Naive thymus-derived CD4-positive, alpha-beta T cell (primary cell): ENCODE results near the gene SIRPA. TPM values are rescaled to one million over a fixed set of nuclear protein-coding genes. Genes with fewer than 3 reads are reported as not detected.

Experiments
- ATAC-seq: fragments of 150-1000 bp; cut with Tn5 transposase; 2 replicates; pipeline ENCODE4 v1.10.0; 2021; ENCODE audit warnings: mild to moderate bottlenecking, moderate library complexity
- CTCF ChIA-PET: fragments of 350-600 bp; sonication (Branson Sonifier 250); formaldehyde crosslinking; loops from one replicate; lab custom pipeline; 2021; ENCODE audit warnings: antibody characterized with exemption; lab: Charles Lee
- POLR2A ChIA-PET: fragments of 350-600 bp; sonication (Branson Sonifier 250); formaldehyde crosslinking; loops from one replicate; lab custom pipeline; 2021; ENCODE audit warnings: antibody characterized with exemption, inconsistent platforms; lab: Charles Lee
- DNase-seq, 9 donors: peaks; one replicate each; pipeline versions ENCODE4 v3.0.0 to v3.0.0-alpha.2; 2020 to 2022; ENCODE audit warnings: mixed read lengths in 1 of 9
- H3K27ac ChIP-seq: one replicate; pipeline ENCODE4 v1.7.0; 2013; ENCODE audit warnings: mild to moderate bottlenecking, low read depth, low read length, moderate library complexity
- H3K27me3 ChIP-seq, 2 donors: one replicate each; pipeline ENCODE4 v1.7.0; 2013; ENCODE audit warnings: low read length in 2 of 2, mild to moderate bottlenecking in 2 of 2, moderate library complexity in 2 of 2; ENCODE audit not compliant: control insufficient read depth in 2 of 2, insufficient read depth in 2 of 2
- H3K36me3 ChIP-seq, 3 experiments: 1 replicate in 2 of 3; 2 replicates in 1 of 3; pipeline ENCODE4 v1.7.0; 2013; ENCODE audit warnings: low read length in 3 of 3, mild to moderate bottlenecking in 3 of 3, moderate library complexity in 1 of 3; ENCODE audit not compliant: insufficient read depth in 3 of 3, control insufficient read depth in 2 of 3
- H3K4me1 ChIP-seq, 2 donors: one replicate each; pipeline ENCODE4 v1.7.0; 2013; ENCODE audit warnings: low read length in 2 of 2, mild to moderate bottlenecking in 2 of 2, moderate library complexity in 1 of 2; ENCODE audit not compliant: control insufficient read depth in 2 of 2, insufficient read depth in 2 of 2
- H3K4me3 ChIP-seq: 2 replicates; pipeline ENCODE4 v1.7.0; 2013; ENCODE audit warnings: mild to moderate bottlenecking, low read length
- H3K9me3 ChIP-seq, 3 experiments: 1 replicate in 2 of 3; 2 replicates in 1 of 3; pipeline ENCODE4 v1.7.0; 2013; ENCODE audit warnings: low read length in 3 of 3; ENCODE audit not compliant: control insufficient read depth in 2 of 3
- H3K27ac Mint-ChIP-seq, 9 donors: one replicate each; pipeline ENCODE4 v1.8.0; 2020 to 2022; ENCODE audit warnings: mixed read lengths in 9 of 9, mild to moderate bottlenecking in 8 of 9, moderate library complexity in 5 of 9, inconsistent platforms in 2 of 9
- H3K27me3 Mint-ChIP-seq, 5 donors: one replicate each; pipeline ENCODE4 v1.8.0; 2021 to 2022; ENCODE audit warnings: mixed read lengths in 5 of 5, mild to moderate bottlenecking in 1 of 5
- H3K36me3 Mint-ChIP-seq, 5 donors: one replicate each; pipeline ENCODE4 v1.8.0; 2020 to 2022; ENCODE audit warnings: mixed read lengths in 5 of 5, mild to moderate bottlenecking in 3 of 5, inconsistent platforms in 1 of 5
- H3K4me1 Mint-ChIP-seq, 7 donors: one replicate each; pipeline ENCODE4 v1.8.0; 2020 to 2022; ENCODE audit warnings: mixed read lengths in 7 of 7, mild to moderate bottlenecking in 3 of 7, inconsistent platforms in 1 of 7
- H3K4me3 Mint-ChIP-seq, 10 donors: one replicate each; pipeline ENCODE4 v1.8.0; 2020 to 2022; ENCODE audit warnings: mild to moderate bottlenecking in 10 of 10, mixed read lengths in 10 of 10, moderate library complexity in 6 of 10, inconsistent platforms in 2 of 10
- H3K9me3 Mint-ChIP-seq, 11 donors: one replicate each; pipeline ENCODE4 v1.8.0; 2020 to 2022; ENCODE audit warnings: mixed read lengths in 11 of 11, mild to moderate bottlenecking in 4 of 11, inconsistent platforms in 1 of 11, moderate library complexity in 1 of 11
- intact Hi-C, 2 donors: fragments of 100-400 bp; cut with micrococcal nuclease; formaldehyde crosslinking; loops; one replicate each; pipeline ENCODE4 v1.15.1; 2023
- polyA plus RNA-seq, 2 donors: library from polyadenylated mRNA; unstranded; fragments of 300-500 nt; fragmentation: Illumina TruSeq; gene quantifications; one replicate each; pipeline ENCODE4 v1.2.3, GENCODE V29; 2021
- total RNA-seq, 6 experiments: library from RNA in 5 of 6; stranded (reverse) in 5 of 6; gene quantifications; 1 replicate in 5 of 6; 2 replicates in 1 of 6; pipeline ENCODE4 v1.2.3 and lab custom pipeline; 2021 to 2026

SIRPA gene
- total and polyA plus RNA-seq, 7 experiments from 2014 or later, result 1.7 to 42.9 (median 3.6) TPM; not detected in 3

- CTCF ChIA-PET, result interaction anchor here (0.6 kb wide), 1 partner anchor 277 kb away, joined by 3 read pairs; no protein-coding TSS in a partner anchor
- H3K27me3 Mint-ChIP-seq, result peaks cover 53 to 73% (median 63%) of the 10 kb centered on the region in 5 donors
- POLR2A ChIA-PET, result no interaction called here
- Histone ChIP-seq H3K27me3 (peaks cover 0 to 4% of the 10 kb centered on the region in 2 donors), H3K9me3 (no peaks in the 10 kb centered on the region), H3K36me3 (no peaks in the 10 kb centered on the region), H3K27ac (no peak overlapping the region), H3K4me3 (no peak overlapping the region), H3K4me1 (no peaks in the 10 kb centered on the region)
- peak overlapping the region in 1 of 9 donors; percentile 9 for H3K27ac Mint-ChIP-seq
- H3K9me3 Mint-ChIP-seq, result no peaks in the 10 kb centered on the region
- intact Hi-C loops, result no loop called here
- no peak for ATAC-seq
- no peak for DNase-seq
- peaks cover 0 to 14% (median 0%) of the 10 kb centered on the region in 7 donors for H3K4me1 Mint-ChIP-seq
- H3K4me3 Mint-ChIP-seq, result peak overlapping the region in 9 of 10 donors; percentile 22 to 87 (median 60)
- no peaks in the 10 kb centered on the region for H3K36me3 Mint-ChIP-seq
Observed at GRCh38 chr20:1895674-1896483, 672 bp downstream of the SIRPA start.

- ChIA-PET CTCF (interaction anchor here (0.6 kb wide), 1 partner anchor 276 kb away, joined by 3 read pairs; no protein-coding TSS in a partner anchor), POLR2A (no interaction called here)
- Histone ChIP-seq H3K9me3 (no peaks in the 10 kb centered on the region), H3K27me3 (peaks cover 0 to 4% of the 10 kb centered on the region in 2 donors), H3K27ac (no peak overlapping the region), H3K4me1 (no peaks in the 10 kb centered on the region), H3K4me3 (no peak overlapping the region), H3K36me3 (no peaks in the 10 kb centered on the region)
- DNase-seq (no peak), ATAC-seq (no peak)
- intact Hi-C loops, result no loop called here
- Mint-ChIP-seq H3K36me3 (no peaks in the 10 kb centered on the region), H3K9me3 (no peaks in the 10 kb centered on the region), H3K27ac (no peak overlapping the region), H3K27me3 (peaks cover 45 to 67% (median 61%) of the 10 kb centered on the region in 5 donors), H3K4me3 (peak overlapping the region in 7 of 10 donors; percentile 22 to 87 (median 57)), H3K4me1 (peaks cover 0 to 14% (median 0%) of the 10 kb centered on the region in 7 donors)
Observed at GRCh38 chr20:1896484-1897258, 1.5 kb downstream of the SIRPA start.

- Mint-ChIP-seq H3K36me3 (no peaks in the 10 kb centered on the region), H3K4me3 (no peak overlapping the region), H3K4me1 (peaks cover 0 to 14% (median 0%) of the 10 kb centered on the region in 7 donors), H3K27ac (no peak overlapping the region), H3K27me3 (peaks cover 38 to 64% (median 58%) of the 10 kb centered on the region in 5 donors), H3K9me3 (no peaks in the 10 kb centered on the region)
- Histone ChIP-seq H3K9me3 (no peaks in the 10 kb centered on the region), H3K4me3 (no peak overlapping the region), H3K4me1 (no peaks in the 10 kb centered on the region), H3K27me3 (peaks cover 0 to 4% of the 10 kb centered on the region in 2 donors), H3K27ac (no peak overlapping the region), H3K36me3 (no peaks in the 10 kb centered on the region)
- ChIA-PET POLR2A (no interaction called here), CTCF (no interaction called here)
- no peak for ATAC-seq
- intact Hi-C loops, result no loop called here
- no peak for DNase-seq
Observed at GRCh38 chr20:1897541-1897940, 2.3 kb downstream of the SIRPA start.

GRCh38 chr20:1897965-1898464, 2.8 kb downstream of the SIRPA start:
- Mint-ChIP-seq H3K27me3 (peaks cover 34 to 61% (median 55%) of the 10 kb centered on the region in 5 donors), H3K27ac (no peak overlapping the region), H3K9me3 (no peaks in the 10 kb centered on the region), H3K36me3 (no peaks in the 10 kb centered on the region), H3K4me1 (peaks cover 0 to 12% (median 0%) of the 10 kb centered on the region in 7 donors), H3K4me3 (no peak overlapping the region)
- CTCF ChIA-PET, result no interaction called here
- DNase-seq (no peak), ATAC-seq (peak; percentile 22)
- Histone ChIP-seq H3K36me3 (no peaks in the 10 kb centered on the region), H3K9me3 (no peaks in the 10 kb centered on the region), H3K27me3 (peaks cover 0 to 4% of the 10 kb centered on the region in 2 donors), H3K4me3 (no peak overlapping the region), H3K27ac (no peak overlapping the region), H3K4me1 (no peaks in the 10 kb centered on the region)
- POLR2A ChIA-PET, result no interaction called here
- intact Hi-C loops, result no loop called here

GRCh38 chr20:1898482-1899240, 3.5 kb downstream of the SIRPA start:
- CTCF ChIA-PET, result no interaction called here
- H3K36me3 ChIP-seq, result no peaks in the 10 kb centered on the region
- no peak overlapping the region for H3K4me3 ChIP-seq
- ATAC-seq (no peak), DNase-seq (no peak)
- intact Hi-C loops, result no loop called here
- Mint-ChIP-seq H3K36me3 (no peaks in the 10 kb centered on the region), H3K27ac (no peak overlapping the region), H3K4me1 (peaks cover 0 to 12% (median 0%) of the 10 kb centered on the region in 7 donors), H3K9me3 (no peaks in the 10 kb centered on the region), H3K4me3 (no peak overlapping the region), H3K27me3 (peaks cover 33 to 57% (median 52%) of the 10 kb centered on the region in 5 donors)
- H3K27ac ChIP-seq, result no peak overlapping the region
- no peaks in the 10 kb centered on the region for H3K4me1 ChIP-seq
- peaks cover 0 to 4% of the 10 kb centered on the region in 2 donors for H3K27me3 ChIP-seq
- POLR2A ChIA-PET, result no interaction called here
- H3K9me3 ChIP-seq, result no peaks in the 10 kb centered on the region

GRCh38 chr20:1899241-1899525, 4.0 kb downstream of the SIRPA start:
- H3K27ac Mint-ChIP-seq, result no peak overlapping the region
- no peaks in the 10 kb centered on the region for H3K9me3 ChIP-seq
- peaks cover 0 to 10% (median 0%) of the 10 kb centered on the region in 7 donors for H3K4me1 Mint-ChIP-seq
- H3K4me3 ChIP-seq, result no peak overlapping the region
- POLR2A ChIA-PET, result no interaction called here
- peaks cover 37 to 56% (median 50%) of the 10 kb centered on the region in 5 donors for H3K27me3 Mint-ChIP-seq
- H3K27ac ChIP-seq, result no peak overlapping the region
- H3K36me3 ChIP-seq, result no peaks in the 10 kb centered on the region
- CTCF ChIA-PET, result no interaction called here
- H3K36me3 Mint-ChIP-seq, result no peaks in the 10 kb centered on the region
- H3K9me3 Mint-ChIP-seq, result no peaks in the 10 kb centered on the region
- no peak for DNase-seq
- H3K27me3 ChIP-seq, result peaks cover 0 to 4% of the 10 kb centered on the region in 2 donors
- intact Hi-C loops, result no loop called here
- ATAC-seq, result no peak
- no peak overlapping the region for H3K4me3 Mint-ChIP-seq
- H3K4me1 ChIP-seq, result no peaks in the 10 kb centered on the region
